HEK293 (cell line): ENCODE results near the gene RACGAP1.

Experiments
- CTCF ChIA-PET: fragments of 350-600 bp; formaldehyde crosslinking; extraction: SDS; loops from one replicate; lab custom pipeline; 2021; ENCODE audit warnings: antibody characterized with exemption; lab: Yijun Ruan, JAX
- POLR2A ChIA-PET: fragments of 300-600 bp; formaldehyde crosslinking; extraction: SDS; loops from one replicate; lab custom pipeline; 2020; ENCODE audit warnings: antibody characterized with exemption, inconsistent platforms; lab: Yijun Ruan, JAX
- H3K27ac ChIP-seq: fragments of 200-500 bp; sonication (Bioruptor generic); 2 replicates; pipeline ENCODE4 v1.5.1; 2014; ENCODE audit warnings: low read depth, low read length, control low read depth, inconsistent platforms; ENCODE audit errors: extremely low read depth
- H3K36me3 ChIP-seq, 2 experiments: fragments of 200-500 bp in 1 of 2; sonication (Bioruptor generic) in 1 of 2; 1 replicate in 1 of 2; 2 replicates in 1 of 2; pipeline ENCODE4 v1.5.1; 2014 to 2017; ENCODE audit warnings: inconsistent platforms in 2 of 2, low read length in 2 of 2; ENCODE audit not compliant: control insufficient read depth in 2 of 2, insufficient read depth in 1 of 2
- H3K4me1 ChIP-seq: fragments of 200-500 bp; sonication (Bioruptor generic); 2 replicates; pipeline ENCODE4 v1.5.1; 2014; ENCODE audit warnings: mild to moderate bottlenecking, low read length, inconsistent platforms; ENCODE audit not compliant: control insufficient read depth, insufficient read depth
- H3K4me3 ChIP-seq: 2 replicates; pipeline ENCODE4 v1.5.1; 2011; ENCODE audit warnings: low read depth, mild to moderate bottlenecking, control low read depth, low read length, moderate library complexity
- H3K9me3 ChIP-seq: fragments of 200-500 bp; sonication (Bioruptor generic); 2 replicates; pipeline ENCODE4 v1.5.1; 2014; ENCODE audit warnings: low read depth, low read length, inconsistent platforms; ENCODE audit not compliant: control insufficient read depth, insufficient read depth
- KLF9 ChIP-seq: fragments of 450-650 bp; formaldehyde crosslinking; IDR thresholded peaks from 2 replicates; pipeline ENCODE4 v1.5.1; 2016; ENCODE audit warnings: missing biosample characterization, missing genetic modification characterization, low read depth
- MYNN ChIP-seq: fragments of 450-650 bp; formaldehyde crosslinking; IDR thresholded peaks from 2 replicates; pipeline ENCODE4 v1.5.1; 2016; ENCODE audit warnings: missing biosample characterization, missing genetic modification characterization, borderline replicate concordance
- PRDM2 ChIP-seq: fragments of 450-650 bp; formaldehyde crosslinking; IDR thresholded peaks from 2 replicates; pipeline ENCODE4 v1.5.1; 2016; ENCODE audit warnings: missing biosample characterization, missing genetic modification characterization, borderline replicate concordance
- ZBTB21 ChIP-seq: fragments of 450-650 bp; formaldehyde crosslinking; IDR thresholded peaks from 2 replicates; pipeline ENCODE4 v1.5.1; 2017; ENCODE audit warnings: missing biosample characterization, missing genetic modification characterization
- ZBTB7A ChIP-seq: fragments of 450-650 bp; formaldehyde crosslinking; IDR thresholded peaks from 2 replicates; pipeline ENCODE4 v1.5.1; 2016; ENCODE audit warnings: low read depth, missing biosample characterization, missing genetic modification characterization
- ZFHX2 ChIP-seq: fragments of 450-650 bp; formaldehyde crosslinking; conservative IDR thresholded peaks from 2 replicates; pipeline ENCODE4 v1.5.1; 2016; ENCODE audit warnings: missing biosample characterization, missing genetic modification characterization
- ZFP3 ChIP-seq: fragments of 450-650 bp; formaldehyde crosslinking; IDR thresholded peaks from 2 replicates; pipeline ENCODE4 v1.5.1; 2016; ENCODE audit warnings: low read depth, missing biosample characterization, missing genetic modification characterization
- ZNF157 ChIP-seq: fragments of 450-650 bp; formaldehyde crosslinking; IDR thresholded peaks from 2 replicates; pipeline ENCODE4 v1.5.1; 2016; ENCODE audit warnings: missing biosample characterization, missing genetic modification characterization
- ZNF248 ChIP-seq: fragments of 450-650 bp; formaldehyde crosslinking; IDR thresholded peaks from 2 replicates; pipeline ENCODE4 v1.5.1; 2017; ENCODE audit warnings: missing biosample characterization, missing genetic modification characterization
- ZNF26 ChIP-seq: fragments of 450-650 bp; formaldehyde crosslinking; IDR thresholded peaks from 2 replicates; pipeline ENCODE4 v1.5.1; 2016; ENCODE audit warnings: missing biosample characterization, missing genetic modification characterization
- ZNF366 ChIP-seq: fragments of 450-650 bp; formaldehyde crosslinking; conservative IDR thresholded peaks from 2 replicates; pipeline ENCODE4 v1.5.1; 2016; ENCODE audit warnings: missing biosample characterization, missing genetic modification characterization
- ZNF600 ChIP-seq: fragments of 450-650 bp; formaldehyde crosslinking; IDR thresholded peaks from 2 replicates; pipeline ENCODE4 v1.5.1; 2016; ENCODE audit warnings: missing biosample characterization, missing genetic modification characterization
- ZNF624 ChIP-seq: fragments of 450-650 bp; formaldehyde crosslinking; IDR thresholded peaks from 2 replicates; pipeline ENCODE4 v1.5.1; 2017; ENCODE audit warnings: missing biosample characterization, missing genetic modification characterization
- ZNF629 ChIP-seq: fragments of 450-650 bp; formaldehyde crosslinking; IDR thresholded peaks from 2 replicates; pipeline ENCODE4 v1.5.1; 2017; ENCODE audit warnings: missing biosample characterization, missing genetic modification characterization
- ZNF654 ChIP-seq: fragments of 450-650 bp; formaldehyde crosslinking; IDR thresholded peaks from 2 replicates; pipeline ENCODE4 v1.5.1; 2016; ENCODE audit warnings: low read depth, missing biosample characterization, missing genetic modification characterization
- ZNF76 ChIP-seq: fragments of 450-650 bp; formaldehyde crosslinking; IDR thresholded peaks from 2 replicates; pipeline ENCODE4; 2016; ENCODE audit warnings: low read depth, missing biosample characterization, missing genetic modification characterization, borderline replicate concordance
- ZNF768 ChIP-seq: fragments of 450-650 bp; formaldehyde crosslinking; IDR thresholded peaks from 2 replicates; pipeline ENCODE4 v1.5.1; 2018; ENCODE audit warnings: missing biosample characterization, mild to moderate bottlenecking, missing genetic modification characterization

RACGAP1 gene

GRCh38 chr12:50013361-50014147 is 11.7 kb downstream of the RACGAP1 start:
- ChIA-PET CTCF (interaction anchor here (0.5 to 5.6 kb wide), 5 partner anchors 24 to 61 kb away, joined by 3 to 23 read pairs (median 4); no protein-coding TSS in a partner anchor), POLR2A (no interaction called here)
- Histone ChIP-seq H3K27ac (no peak overlapping the region), H3K36me3 (peaks cover 49 to 62% of the 10 kb centered on the region in 2 experiments), H3K4me1 (peaks cover 9% of the 10 kb centered on the region), H3K9me3 (no peaks in the 10 kb centered on the region), H3K4me3 (no peak overlapping the region)
- TF ChIP-seq ZNF768 (tag by site-specific recombination) (no peak), ZBTB7A (tag by site-specific recombination) (no peak), ZFHX2 (tag by site-specific recombination) (no peak), ZNF76 (tag by site-specific recombination) (no peak), ZNF629 (no peak), ZNF600 (tag by site-specific recombination) (peak; percentile 60), ZNF654 (tag by site-specific recombination) (no peak), ZNF248 (tag by site-specific recombination) (no peak), ZNF26 (tag by site-specific recombination) (no peak), ZBTB21 (tag by site-specific recombination) (no peak), ZNF366 (tag by site-specific recombination) (0 out of 2 replicates have a peak, but pooled peaks have one; percentile 21), PRDM2 (tag by site-specific recombination) (no peak), ZFP3 (tag by site-specific recombination) (no peak), ZNF157 (tag by site-specific recombination) (no peak), KLF9 (tag by site-specific recombination) (0 out of 2 replicates have a peak, but pooled peaks have one; percentile 30), ZNF624 (tag by site-specific recombination) (no peak), MYNN (tag by site-specific recombination) (no peak)
